ENCODE results near the gene MICU1.

MICU1 gene

GRCh38 chr10:72323771-72324191 lies 302.1 kb downstream of the MICU1 start:
- TF ChIP-seq CTCF (IDR thresholded peaks at IDR 0.05): no peak
- Histone ChIP-seq H3K4me3 (ENCODE audit: low read depth, low read length) (no peak overlapping the region), H3K9ac (no peak overlapping the region), H3K27ac (no peak overlapping the region), H2AFZ (no peak overlapping the region), H3K27me3 (ENCODE audit: control insufficient read depth, insufficient read depth, low read length) (no peaks in the 10 kb centered on the region), H3K4me1 (peaks cover 41% of the 10 kb centered on the region), H3K4me2 (ENCODE audit: low read length) (no peak overlapping the region), H3K36me3 (ENCODE audit: control insufficient read depth, insufficient read depth, low read length) (no peaks in the 10 kb centered on the region), H3K79me2 (no peaks in the 10 kb centered on the region), H3K9me3 (ENCODE audit: control insufficient read depth, low read length) (no peaks in the 10 kb centered on the region)

- Histone ChIP-seq H3K4me1 (peaks cover 39% of the 10 kb centered on the region), H3K9me3 (ENCODE audit: control insufficient read depth, low read length) (no peaks in the 10 kb centered on the region), H3K27ac (no peak overlapping the region), H3K9ac (no peak overlapping the region), H2AFZ (no peak overlapping the region), H3K27me3 (ENCODE audit: control insufficient read depth, insufficient read depth, low read length) (no peaks in the 10 kb centered on the region), H3K4me2 (ENCODE audit: low read length) (no peak overlapping the region), H3K36me3 (ENCODE audit: control insufficient read depth, insufficient read depth, low read length) (no peaks in the 10 kb centered on the region), H3K79me2 (no peaks in the 10 kb centered on the region), H3K4me3 (ENCODE audit: low read depth, low read length) (no peak overlapping the region)
- no peak for TF ChIP-seq CTCF (IDR thresholded peaks at IDR 0.05)
These were observed 302.6 kb downstream of the MICU1 start for GRCh38 chr10:72323108-72323749.

- Histone ChIP-seq H3K27ac (no peak overlapping the region), H3K4me3 (ENCODE audit: low read depth, low read length) (no peak overlapping the region), H3K9ac (no peak overlapping the region), H3K36me3 (ENCODE audit: control insufficient read depth, insufficient read depth, low read length) (no peaks in the 10 kb centered on the region), H3K79me2 (no peaks in the 10 kb centered on the region), H3K9me3 (ENCODE audit: control insufficient read depth, low read length) (no peaks in the 10 kb centered on the region), H2AFZ (no peak overlapping the region), H3K4me1 (peaks cover 33% of the 10 kb centered on the region), H3K4me2 (ENCODE audit: low read length) (no peak overlapping the region), H3K27me3 (ENCODE audit: control insufficient read depth, insufficient read depth, low read length) (no peaks in the 10 kb centered on the region)
- TF ChIP-seq CTCF (IDR thresholded peaks at IDR 0.05): no peak
These were observed 303.4 kb downstream of the MICU1 start for GRCh38 chr10:72322280-72323058.

GRCh38 chr10:72322030-72322279 lies 303.9 kb downstream of the MICU1 start:
- no peak overlapping the region for H3K9ac ChIP-seq
- no peaks in the 10 kb centered on the region for H3K36me3 ChIP-seq (ENCODE audit: control insufficient read depth, insufficient read depth, low read length)
- H3K27ac ChIP-seq: no peak overlapping the region
- no peaks in the 10 kb centered on the region for H3K27me3 ChIP-seq (ENCODE audit: control insufficient read depth, insufficient read depth, low read length)
- H2AFZ ChIP-seq: no peak overlapping the region
- TF ChIP-seq CTCF (IDR thresholded peaks at IDR 0.05): no peak
- H3K9me3 ChIP-seq (ENCODE audit: control insufficient read depth, low read length): no peaks in the 10 kb centered on the region
- H3K4me2 ChIP-seq (ENCODE audit: low read length): no peak overlapping the region
- H3K79me2 ChIP-seq: no peaks in the 10 kb centered on the region
- H3K4me3 ChIP-seq (ENCODE audit: low read depth, low read length): no peak overlapping the region
- peaks cover 35% of the 10 kb centered on the region for H3K4me1 ChIP-seq

Measured in parathyroid adenoma (tissue), 2 donors.